Coronary artery (tissue), 2 donors: Measurements from ENCODE around the gene TIMP3.

Experiments
- DNase-seq: peaks from one replicate; pipeline ENCODE4 v3.0.0-alpha.2; 2017; ENCODE audit warnings: low spot score
- H3K27ac ChIP-seq, 2 donors: fragments of 200-600 bp; sonication (generic); one replicate each; pipeline ENCODE4 v1.5.1; 2016 to 2019
- H3K4me3 ChIP-seq: fragments of 200-600 bp; sonication (generic); 2 replicates; pipeline ENCODE4 v1.5.1; 2016; ENCODE audit warnings: mild to moderate bottlenecking, moderate library complexity
- TF ChIP-seq, protein P1 (sequence below): fragments of 200-600 bp; sonication (generic); IDR thresholded peaks from one replicate; pipeline ENCODE4 v1.5.1; 2019; ENCODE audit warnings: antibody characterized with exemption

The TIMP3 gene

DNA sequence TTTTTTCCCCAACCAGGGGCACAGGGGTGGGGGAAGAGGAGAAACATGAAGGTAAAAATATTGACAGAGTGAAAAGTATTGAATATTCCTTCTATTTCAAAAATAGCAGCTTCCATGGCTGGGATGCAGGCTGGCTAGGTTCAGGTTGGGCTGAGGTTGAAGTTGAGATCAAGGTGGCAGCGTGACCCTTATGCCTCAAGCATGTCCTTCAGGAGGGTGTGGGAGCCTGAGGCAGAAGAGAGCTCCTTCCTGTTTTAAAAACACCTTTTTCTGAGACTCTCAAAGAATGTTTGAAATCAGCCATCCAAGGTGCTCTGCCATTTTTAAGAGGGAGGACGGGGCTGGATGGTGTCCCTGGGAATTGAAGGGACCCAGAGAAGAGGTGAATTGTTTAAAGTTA lies 29.5 kb downstream of the TIMP3 start:
- TF ChIP-seq, protein P1, sequence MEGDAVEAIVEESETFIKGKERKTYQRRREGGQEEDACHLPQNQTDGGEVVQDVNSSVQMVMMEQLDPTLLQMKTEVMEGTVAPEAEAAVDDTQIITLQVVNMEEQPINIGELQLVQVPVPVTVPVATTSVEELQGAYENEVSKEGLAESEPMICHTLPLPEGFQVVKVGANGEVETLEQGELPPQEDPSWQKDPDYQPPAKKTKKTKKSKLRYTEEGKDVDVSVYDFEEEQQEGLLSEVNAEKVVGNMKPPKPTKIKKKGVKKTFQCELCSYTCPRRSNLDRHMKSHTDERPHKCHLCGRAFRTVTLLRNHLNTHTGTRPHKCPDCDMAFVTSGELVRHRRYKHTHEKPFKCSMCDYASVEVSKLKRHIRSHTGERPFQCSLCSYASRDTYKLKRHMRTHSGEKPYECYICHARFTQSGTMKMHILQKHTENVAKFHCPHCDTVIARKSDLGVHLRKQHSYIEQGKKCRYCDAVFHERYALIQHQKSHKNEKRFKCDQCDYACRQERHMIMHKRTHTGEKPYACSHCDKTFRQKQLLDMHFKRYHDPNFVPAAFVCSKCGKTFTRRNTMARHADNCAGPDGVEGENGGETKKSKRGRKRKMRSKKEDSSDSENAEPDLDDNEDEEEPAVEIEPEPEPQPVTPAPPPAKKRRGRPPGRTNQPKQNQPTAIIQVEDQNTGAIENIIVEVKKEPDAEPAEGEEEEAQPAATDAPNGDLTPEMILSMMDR: no peak
- H3K4me3 ChIP-seq: no peak overlapping the region
- no peak for DNase-seq
- H3K27ac ChIP-seq: peak overlapping the region in 1 of 2 donors; percentile 41

DNA sequence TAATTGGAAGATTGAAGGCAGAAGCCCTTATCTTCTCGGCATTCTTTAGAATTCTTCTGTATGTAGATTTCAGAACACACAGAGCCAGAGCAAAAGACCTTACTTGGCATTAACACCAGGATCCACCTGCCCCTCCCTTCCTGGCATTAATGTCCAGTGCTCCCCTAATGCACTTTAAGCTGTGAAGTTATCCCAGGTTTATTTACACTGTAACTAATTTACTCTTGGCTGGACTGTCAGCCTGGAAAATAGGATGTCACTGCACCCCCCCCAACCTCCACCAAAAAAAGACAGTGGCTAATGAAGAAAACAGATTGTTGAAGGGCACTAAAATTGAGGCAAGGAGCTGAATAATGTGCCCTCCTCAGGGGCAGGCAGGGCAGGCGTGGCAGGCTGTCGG lies 30.1 kb downstream of the TIMP3 start:
- no peak overlapping the region for H3K4me3 ChIP-seq
- TF ChIP-seq, protein P1: no peak
- DNase-seq: no peak
- peak overlapping the region in 1 of 2 donors; percentile 41 for H3K27ac ChIP-seq

DNA sequence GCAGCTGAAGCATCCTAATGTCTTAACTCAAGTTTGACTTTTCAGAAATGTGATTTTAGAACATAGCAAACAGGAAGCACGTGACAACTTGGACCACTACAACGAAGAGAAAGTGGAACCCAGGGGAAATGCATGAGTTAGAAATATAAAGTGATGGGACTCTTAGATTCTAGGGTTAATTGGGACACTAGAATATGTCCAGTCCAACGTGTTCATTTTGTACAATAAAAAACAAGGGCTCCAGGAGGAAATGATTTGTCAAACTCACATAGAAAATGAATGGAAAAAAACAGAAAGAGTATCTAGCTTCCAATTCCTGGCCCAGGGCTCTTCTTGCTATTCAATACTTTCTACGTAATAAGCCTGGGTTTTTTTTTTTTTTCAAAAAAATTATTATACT lies 30.7 kb downstream of the TIMP3 start:
- peak overlapping the region in 1 of 2 donors; percentile 41 for H3K27ac ChIP-seq
- H3K4me3 ChIP-seq: no peak overlapping the region
- no peak for DNase-seq
- TF ChIP-seq, protein P1: no peak

DNA sequence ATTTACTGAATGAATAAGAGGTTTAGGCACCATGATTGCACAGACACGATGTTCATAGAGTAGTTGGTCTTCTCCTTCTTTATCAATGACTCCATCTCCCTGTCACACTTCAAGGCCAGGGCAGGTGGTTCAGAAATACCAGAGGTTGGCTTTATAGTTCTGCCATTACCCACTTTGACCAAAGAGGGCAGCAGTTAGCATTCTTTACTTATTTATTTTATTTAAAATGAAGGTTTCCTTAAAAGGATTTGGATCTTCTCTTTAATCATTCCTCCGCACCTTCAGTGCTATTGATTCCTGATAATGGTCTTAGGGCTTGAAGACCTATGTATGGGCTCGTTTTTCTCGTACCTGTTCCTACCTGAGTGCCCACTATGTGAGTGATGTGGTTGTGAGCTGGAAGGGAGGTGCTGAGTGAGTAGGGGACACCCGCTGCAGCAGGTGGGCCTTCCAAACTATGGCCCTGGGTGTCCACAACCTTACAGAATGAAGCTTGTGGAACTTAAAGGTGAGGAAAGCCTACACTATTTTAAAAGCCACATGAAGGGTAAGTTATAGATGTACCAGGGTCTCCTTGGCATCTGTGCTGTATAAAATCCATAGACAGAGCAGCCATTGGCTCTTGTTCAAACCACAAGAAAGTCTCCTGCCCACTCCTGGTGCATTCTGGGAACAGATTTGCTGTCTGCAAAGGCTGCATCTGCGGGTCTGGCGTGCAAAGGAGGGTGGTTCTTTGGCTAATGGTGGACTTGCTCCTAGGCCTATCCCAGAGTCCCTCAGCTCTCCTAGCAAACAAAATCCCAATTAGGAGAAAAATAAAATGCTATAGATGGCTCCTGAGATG lies 35.0 kb downstream of the TIMP3 start:
- Histone ChIP-seq H3K4me3 (no peak overlapping the region), H3K27ac (peak overlapping the region; percentile 18 to 85)
- DNase-seq: no peak
- TF ChIP-seq, protein P1: no peak

DNA sequence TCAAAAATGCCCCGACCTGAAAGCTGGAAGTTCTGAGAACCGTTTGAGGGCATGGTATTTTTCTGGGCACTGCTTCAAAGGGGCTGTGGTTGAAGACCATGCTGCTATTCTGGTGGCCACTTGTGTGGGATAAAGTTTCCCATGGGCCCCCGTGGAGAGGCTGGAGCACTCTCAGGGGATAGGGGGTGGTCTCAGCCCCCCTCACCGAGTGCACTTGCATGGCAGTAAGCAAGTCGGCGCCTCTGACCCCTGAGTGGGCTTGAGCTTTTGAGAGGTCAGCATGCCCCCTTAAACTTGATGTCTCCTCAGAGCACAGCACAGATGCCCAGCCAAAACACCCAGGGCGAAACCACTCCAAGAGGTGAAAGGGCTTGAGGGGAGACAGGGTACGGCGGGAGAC lies 35.6 kb downstream of the TIMP3 start:
- DNase-seq: no peak
- Histone ChIP-seq H3K27ac (peak overlapping the region; percentile 18 to 85), H3K4me3 (no peak overlapping the region)
- TF ChIP-seq, protein P1: no peak

DNA sequence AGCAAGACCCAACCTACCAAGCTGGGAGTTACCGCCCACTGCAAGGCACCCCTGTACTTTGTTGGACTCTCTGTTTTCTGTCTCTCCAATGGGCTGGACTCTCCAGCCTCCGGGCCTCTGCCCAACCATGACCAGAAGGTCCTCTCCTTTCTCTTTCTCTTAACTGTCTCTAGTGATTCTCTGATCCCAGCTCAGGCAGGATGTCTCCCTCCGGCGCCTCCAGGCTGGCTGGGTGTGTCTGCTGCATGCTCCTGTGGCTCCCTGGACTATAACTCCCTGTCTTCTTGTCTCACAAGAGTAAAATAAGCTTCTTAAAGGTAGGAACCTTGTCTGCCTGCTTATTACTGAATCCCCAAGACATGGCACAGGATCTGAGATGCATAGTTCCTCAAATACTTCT lies 36.3 kb downstream of the TIMP3 start:
- H3K27ac ChIP-seq: peak overlapping the region; percentile 2 to 85
- no peak for DNase-seq
- H3K4me3 ChIP-seq: no peak overlapping the region
- TF ChIP-seq, protein P1: no peak
